ENCODE measurements around the gene GLB1L3. TPM values are rescaled to one million over a fixed set of nuclear protein-coding genes. Genes with fewer than 3 reads are reported as not detected.

GLB1L3 gene
- total RNA-seq, 3 donors from 2014 or later (not counting 1 experiment from before 2014, with no cell fraction given): 0.38 TPM; not detected in 2

GRCh38 chr11:134237557-134237922 is 38.6 kb upstream of the GLB1L3 start:
- ATAC-seq (no peak), DNase-seq (no peak)
- Histone ChIP-seq H3K4me1 (ENCODE audit: control insufficient read depth, insufficient read depth, low read length) (peaks cover 14% of the 10 kb centered on the region), H3K4me3 (ENCODE audit: low read length) (no peak overlapping the region), H3K27me3 (ENCODE audit: control insufficient read depth, insufficient read depth, low read length) (no peaks in the 10 kb centered on the region), H3K27ac (ENCODE audit: low read length) (no peak overlapping the region), H3K9me3 (ENCODE audit: control insufficient read depth, insufficient read depth, low read length) (no peaks in the 10 kb centered on the region), H3K36me3 (ENCODE audit: control insufficient read depth, insufficient read depth, low read length) (peaks cover 44% of the 10 kb centered on the region)
- Mint-ChIP-seq H3K4me3 (no peak overlapping the region), H3K9me3 (no peaks in the 10 kb centered on the region), H3K4me1 (peaks cover 18 to 38% of the 10 kb centered on the region in 2 donors), H3K27ac (no peak overlapping the region), H3K27me3 (ENCODE audit: low read depth in 2 of 2) (no peaks in the 10 kb centered on the region), H3K36me3 (peaks cover 20% of the 10 kb centered on the region)
- intact Hi-C loops (cut with micrococcal nuclease): no loop called here
- WGBS (ENCODE audit: insufficient coverage): 94% methylated on average over 11 of the region's 11 CpGs
- no peak for TF ChIP-seq CTCF (IDR thresholded peaks at IDR 0.05)

- Histone ChIP-seq H3K27me3 (ENCODE audit: control insufficient read depth, insufficient read depth, low read length) (no peaks in the 10 kb centered on the region), H3K4me1 (ENCODE audit: control insufficient read depth, insufficient read depth, low read length) (no peaks in the 10 kb centered on the region), H3K9me3 (ENCODE audit: control insufficient read depth, insufficient read depth, low read length) (no peaks in the 10 kb centered on the region), H3K4me3 (ENCODE audit: low read length) (no peak overlapping the region), H3K27ac (ENCODE audit: low read length) (no peak overlapping the region), H3K36me3 (ENCODE audit: control insufficient read depth, insufficient read depth, low read length) (peaks cover 57% of the 10 kb centered on the region)
- no peak for TF ChIP-seq CTCF (IDR thresholded peaks at IDR 0.05)
- intact Hi-C loops (cut with micrococcal nuclease): no loop called here
- Mint-ChIP-seq H3K27ac (no peak overlapping the region), H3K36me3 (peaks cover 30% of the 10 kb centered on the region), H3K27me3 (ENCODE audit: low read depth in 2 of 2) (no peaks in the 10 kb centered on the region), H3K9me3 (no peaks in the 10 kb centered on the region), H3K4me1 (peaks cover 9 to 28% of the 10 kb centered on the region in 2 donors), H3K4me3 (no peak overlapping the region)
- no peak for ATAC-seq
- DNase-seq: no peak
- WGBS (ENCODE audit: insufficient coverage): 97% methylated on average over 5 of the region's 5 CpGs
These were observed 37.2 kb upstream of the GLB1L3 start for GRCh38 chr11:134238956-134239355.

DNA sequence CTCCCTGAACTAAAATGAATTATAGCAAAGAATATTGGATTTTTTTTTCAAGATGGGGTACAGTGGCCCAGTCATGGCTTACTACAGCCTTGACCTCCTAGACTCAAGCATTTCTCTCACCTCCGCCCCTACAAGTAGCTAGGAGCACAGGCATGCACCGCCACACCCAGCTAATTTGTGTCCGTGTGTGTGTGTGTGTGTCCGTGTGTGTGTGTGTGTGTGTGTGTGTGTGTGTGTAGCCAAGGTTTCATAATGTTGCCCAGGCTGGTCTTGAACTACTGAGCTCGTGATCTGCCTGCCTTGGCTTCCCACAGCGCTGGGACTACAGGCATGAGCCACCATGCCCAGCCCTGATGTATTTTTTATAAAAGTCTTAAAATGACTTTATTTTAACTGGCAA is 35.6 kb upstream of the GLB1L3 start:
- no peak overlapping the region for H3K4me3 ChIP-seq (ENCODE audit: low read length)
- no peaks in the 10 kb centered on the region for H3K27me3 ChIP-seq (ENCODE audit: control insufficient read depth, insufficient read depth, low read length)
- Mint-ChIP-seq H3K27me3 (ENCODE audit: low read depth in 2 of 2) (no peaks in the 10 kb centered on the region), H3K4me3 (no peak overlapping the region), H3K4me1 (peaks cover 13 to 21% of the 10 kb centered on the region in 2 donors), H3K9me3 (no peaks in the 10 kb centered on the region), H3K36me3 (peaks cover 30% of the 10 kb centered on the region), H3K27ac (no peak overlapping the region)
- H3K9me3 ChIP-seq (ENCODE audit: control insufficient read depth, insufficient read depth, low read length): no peaks in the 10 kb centered on the region
- DNase-seq: no peak
- peaks cover 61% of the 10 kb centered on the region for H3K36me3 ChIP-seq (ENCODE audit: control insufficient read depth, insufficient read depth, low read length)
- no peaks in the 10 kb centered on the region for H3K4me1 ChIP-seq (ENCODE audit: control insufficient read depth, insufficient read depth, low read length)
- no peak for ATAC-seq
- no peak for TF ChIP-seq CTCF (IDR thresholded peaks at IDR 0.05)
- intact Hi-C loops (cut with micrococcal nuclease): no loop called here
- H3K27ac ChIP-seq (ENCODE audit: low read length): no peak overlapping the region
- 73% methylated on average over 5 of the region's 6 CpGs for WGBS (ENCODE audit: insufficient coverage)

GRCh38 chr11:134242376-134242775 is 33.8 kb upstream of the GLB1L3 start:
- WGBS (ENCODE audit: insufficient coverage): 96% methylated on average over 8 of the region's 9 CpGs
- H3K4me3 Mint-ChIP-seq: no peak overlapping the region
- H3K27me3 ChIP-seq (ENCODE audit: control insufficient read depth, insufficient read depth, low read length): no peaks in the 10 kb centered on the region
- peaks cover 5 to 17% of the 10 kb centered on the region in 2 donors for H3K4me1 Mint-ChIP-seq
- H3K36me3 Mint-ChIP-seq: peaks cover 27% of the 10 kb centered on the region
- H3K27ac Mint-ChIP-seq: no peak overlapping the region
- H3K4me1 ChIP-seq (ENCODE audit: control insufficient read depth, insufficient read depth, low read length): no peaks in the 10 kb centered on the region
- TF ChIP-seq CTCF (IDR thresholded peaks at IDR 0.05): no peak
- no peak overlapping the region for H3K4me3 ChIP-seq (ENCODE audit: low read length)
- H3K9me3 Mint-ChIP-seq: no peaks in the 10 kb centered on the region
- ATAC-seq: no peak
- DNase-seq: no peak
- no peaks in the 10 kb centered on the region for H3K27me3 Mint-ChIP-seq (ENCODE audit: low read depth in 2 of 2)
- H3K36me3 ChIP-seq (ENCODE audit: control insufficient read depth, insufficient read depth, low read length): peaks cover 71% of the 10 kb centered on the region
- H3K9me3 ChIP-seq (ENCODE audit: control insufficient read depth, insufficient read depth, low read length): no peaks in the 10 kb centered on the region
- intact Hi-C loops (cut with micrococcal nuclease): no loop called here
- H3K27ac ChIP-seq (ENCODE audit: low read length): no peak overlapping the region
